AG09309 (cell line): ENCODE data around the gene DCPS.
A peak's percentile ranks its signal among the peaks of the same experiment; 100 is the strongest.
"Not testable (repeated sequence)": the region's sequence is repeated elsewhere in the genome, so short reads cannot be mapped to it uniquely, and the experiment has no call there.

Experiments
- DNase-seq: peaks from one replicate; pipeline ENCODE4 v3.0.0-alpha.2; 2010; ENCODE audit warnings: low read depth
- H3K4me3 ChIP-seq: 2 replicates; pipeline ENCODE4 v1.5.1; 2011; ENCODE audit warnings: mild to moderate bottlenecking, low read depth, low read length, moderate library complexity; ENCODE audit not compliant: control insufficient read depth
- CTCF ChIP-seq: IDR thresholded peaks from 2 replicates; pipeline ENCODE4 v1.5.1; 2011; ENCODE audit warnings: mild to moderate bottlenecking, low read depth, low read length, inconsistent platforms; ENCODE audit not compliant: insufficient read depth, control insufficient read depth; ENCODE audit errors: missing control alignments

Gene DCPS

GRCh38 chr11:126345759-126346585 lies 42.1 kb downstream of the DCPS start:
- no peak overlapping the region for H3K4me3 ChIP-seq
- TF ChIP-seq CTCF: no peak
- peak; percentile 64 for DNase-seq

DNA sequence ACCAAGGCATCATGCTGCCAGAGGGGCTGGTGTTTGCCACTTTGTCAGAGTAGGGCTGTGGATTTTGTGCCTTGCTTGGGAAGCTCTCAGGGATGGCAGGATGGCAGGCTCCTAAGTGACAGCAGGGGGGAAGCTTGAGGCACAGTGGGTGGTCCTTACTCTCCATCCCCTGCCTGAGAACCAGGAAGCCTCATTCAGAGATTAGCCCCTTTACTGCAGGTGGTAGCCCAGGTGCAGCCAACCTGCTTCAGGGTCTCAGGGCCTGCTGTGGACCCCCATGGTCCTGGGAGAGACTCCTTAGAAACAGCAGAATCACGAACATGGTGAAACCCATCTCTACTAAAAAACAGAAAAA lies 42.7 kb downstream of the DCPS start:
- no peak overlapping the region for H3K4me3 ChIP-seq
- TF ChIP-seq CTCF: no peak

DNA sequence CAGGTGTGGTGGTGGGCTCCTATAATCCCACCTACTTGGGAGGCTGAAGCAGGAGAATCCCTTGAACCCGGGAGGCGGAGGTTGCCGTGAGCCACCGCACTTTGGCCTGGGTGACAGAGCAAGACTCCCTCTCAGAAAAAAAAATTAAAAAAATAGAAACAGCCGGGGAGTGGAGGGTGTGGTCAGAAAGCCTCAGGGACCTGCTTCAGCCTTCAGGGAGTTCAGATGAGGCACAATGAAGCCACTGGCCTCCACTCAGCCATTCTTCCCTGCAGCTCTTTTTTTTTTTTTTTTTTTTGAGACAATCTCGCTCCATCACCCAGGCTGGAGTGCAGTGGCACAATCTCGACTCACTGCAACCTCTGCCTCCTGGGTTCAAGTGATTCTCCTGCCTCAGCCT lies 43.1 kb downstream of the DCPS start:
- not testable (repeated sequence) for H3K4me3 ChIP-seq, DNase-seq

More for the DNA sequence above, 42.7 kb downstream of the DCPS start:
- no peak for DNase-seq

DNA sequence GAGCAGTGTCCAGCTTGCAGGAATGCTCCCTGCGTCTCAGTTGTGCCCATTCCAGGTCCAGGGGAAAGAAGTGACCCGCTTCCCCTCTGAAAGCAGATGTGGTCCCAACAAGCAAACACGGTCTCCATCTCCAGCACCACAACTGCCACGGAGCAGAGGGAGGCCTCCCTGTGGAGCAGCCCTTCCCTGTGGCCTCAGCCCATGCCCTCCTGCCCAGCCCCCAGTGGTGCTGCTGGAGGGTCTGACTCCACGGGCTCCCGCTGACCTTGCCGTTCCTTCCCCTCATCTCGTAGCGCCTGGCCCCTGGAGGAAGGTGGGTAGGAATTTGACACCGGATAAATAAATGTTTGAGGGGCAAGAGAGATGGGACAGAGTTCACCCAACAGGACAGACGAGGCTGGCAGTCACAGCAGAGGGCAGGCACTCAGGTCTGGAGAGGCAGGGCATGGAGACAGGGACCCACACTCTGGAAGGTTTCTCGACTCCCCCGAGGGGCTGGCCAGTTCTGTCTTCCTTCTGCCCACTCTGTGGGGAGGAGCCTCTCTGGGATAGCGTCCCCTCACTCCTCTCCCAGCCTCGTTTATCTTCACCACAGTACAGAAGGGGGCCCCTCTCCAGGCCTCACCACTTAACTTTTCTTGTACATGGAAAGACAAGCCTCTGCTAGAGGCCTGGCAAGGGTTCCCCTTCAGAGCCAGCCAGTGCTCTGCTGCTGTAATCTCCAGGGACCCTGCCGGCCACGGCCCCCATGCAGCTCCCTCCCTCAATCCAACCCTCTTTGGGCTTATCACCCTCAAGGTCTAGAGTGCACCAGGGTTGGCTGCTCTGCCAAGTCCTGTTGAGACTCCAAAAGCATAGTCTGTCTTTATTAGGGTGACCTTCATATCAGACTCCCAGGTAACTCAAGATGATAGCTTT lies 44.1 kb downstream of the DCPS start:
- TF ChIP-seq CTCF: no peak
- DNase-seq: no peak
- H3K4me3 ChIP-seq: no peak overlapping the region

- no peak for DNase-seq
- TF ChIP-seq CTCF: no peak
- H3K4me3 ChIP-seq: no peak overlapping the region
Observed at GRCh38 chr11:126348806-126349582, 45.1 kb downstream of the DCPS start.

- H3K4me3 ChIP-seq: no peak overlapping the region
- no peak for DNase-seq
- no peak for TF ChIP-seq CTCF
Observed at GRCh38 chr11:126350836-126351235, 47.0 kb downstream of the DCPS start.

GRCh38 chr11:126352163-126352562 lies 48.3 kb downstream of the DCPS start:
- TF ChIP-seq CTCF: no peak
- no peak overlapping the region for H3K4me3 ChIP-seq

More at GRCh38 chr11:126352163-126352562, 48.3 kb downstream of the DCPS start:
- no peak for DNase-seq
